GM21381 (cell line): ENCODE data around the gene TRIM23.

Experiments
- ATAC-seq: cut with Tn5 transposase; IDR thresholded peaks from one replicate; pipeline ENCODE4 v1.9.1; 2021; ENCODE audit warnings: mild to moderate bottlenecking, moderate library complexity; ENCODE audit not compliant: unreplicated experiment

Gene TRIM23

DNA sequence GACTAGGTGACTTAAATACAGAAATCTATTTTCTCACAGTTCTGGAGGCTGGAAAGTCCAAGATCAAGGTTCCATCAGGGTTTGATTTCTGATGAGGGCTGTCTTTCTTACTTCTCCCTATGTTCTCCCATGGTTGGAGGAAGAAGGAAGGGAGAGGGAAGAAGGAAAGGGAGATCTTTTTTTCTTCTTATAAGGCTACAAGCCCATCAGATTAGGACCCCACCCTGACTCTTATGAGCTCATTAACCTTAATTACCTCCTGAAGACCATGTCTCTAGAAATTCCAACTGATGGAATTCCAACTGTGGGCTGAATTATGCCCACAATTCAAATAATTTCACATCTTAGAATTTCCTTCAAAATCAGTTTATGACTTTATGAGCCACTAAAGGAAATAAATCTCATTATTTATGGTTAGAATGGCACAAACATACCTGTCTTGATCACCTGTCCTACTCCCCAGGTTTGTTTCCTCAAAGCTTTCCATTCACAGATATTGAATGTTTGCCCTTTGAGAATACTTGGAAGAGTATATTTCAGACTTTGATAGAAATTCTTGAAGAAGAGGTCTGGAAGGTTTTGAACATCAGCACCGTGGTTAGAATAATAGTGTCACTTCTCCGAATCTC lies 53.4 kb downstream of the TRIM23 start:
- ATAC-seq: no peak

- ATAC-seq: no peak
Measured at GRCh38 chr5:65566505-65566904, 57.6 kb downstream of the TRIM23 start.

GRCh38 chr5:65563777-65564176 lies 60.4 kb downstream of the TRIM23 start:
- no peak for ATAC-seq

GRCh38 chr5:65562731-65563701 lies 61.1 kb downstream of the TRIM23 start, which contains the start of the genes CENPK and PPWD1:
Gene CENPK, minus strand, starts transcription at chr5:65563168. Its CDS starts 8,261 bp downstream, at chr5:65554907.
Gene PPWD1, plus strand, starts transcription at chr5:65563296. Its CDS starts 15 bp downstream, at chr5:65563311.
- ATAC-seq: peak; percentile 99

GRCh38 chr5:65556718-65557117 lies 67.4 kb downstream of the TRIM23 start:
- ATAC-seq: no peak

DNA sequence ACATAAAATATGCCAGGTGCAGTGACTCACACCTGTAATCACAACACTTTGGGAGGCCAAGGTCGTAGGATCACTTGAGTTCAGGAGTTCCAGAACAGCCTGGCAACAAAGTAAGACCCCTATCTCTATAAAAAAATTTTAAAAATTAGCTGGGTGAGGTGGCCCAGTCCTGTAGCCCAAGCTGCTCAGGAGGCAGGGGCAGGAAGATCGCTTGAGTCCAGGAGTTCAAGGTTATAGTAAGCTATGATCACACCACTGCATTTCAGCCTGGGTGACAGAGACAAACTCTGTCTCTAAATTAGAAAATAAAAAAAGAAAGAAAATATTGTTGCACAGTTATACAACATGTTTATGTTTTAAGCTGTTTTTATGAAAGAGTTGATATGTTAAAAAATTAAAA lies 68.0 kb downstream of the TRIM23 start:
- no peak for ATAC-seq

DNA sequence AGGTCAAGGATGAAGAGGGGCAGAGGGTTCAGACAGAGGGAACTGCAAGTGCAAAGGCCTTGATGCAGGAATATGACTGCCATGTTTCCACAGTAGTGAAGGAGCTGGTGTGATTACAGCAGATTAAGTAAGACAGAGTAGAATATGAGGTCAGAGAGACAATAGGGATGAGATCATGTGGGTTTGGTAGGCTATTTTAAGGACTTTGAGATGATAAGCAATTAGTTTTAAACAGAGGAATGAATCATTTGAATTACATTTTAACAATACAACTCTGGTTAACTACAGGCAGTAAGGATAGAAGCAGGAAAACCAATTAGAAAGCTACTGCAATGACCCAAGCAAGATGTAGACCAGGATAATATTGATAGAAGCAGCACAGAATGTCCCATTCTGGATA lies 68.8 kb downstream of the TRIM23 start:
- no peak for ATAC-seq

DNA sequence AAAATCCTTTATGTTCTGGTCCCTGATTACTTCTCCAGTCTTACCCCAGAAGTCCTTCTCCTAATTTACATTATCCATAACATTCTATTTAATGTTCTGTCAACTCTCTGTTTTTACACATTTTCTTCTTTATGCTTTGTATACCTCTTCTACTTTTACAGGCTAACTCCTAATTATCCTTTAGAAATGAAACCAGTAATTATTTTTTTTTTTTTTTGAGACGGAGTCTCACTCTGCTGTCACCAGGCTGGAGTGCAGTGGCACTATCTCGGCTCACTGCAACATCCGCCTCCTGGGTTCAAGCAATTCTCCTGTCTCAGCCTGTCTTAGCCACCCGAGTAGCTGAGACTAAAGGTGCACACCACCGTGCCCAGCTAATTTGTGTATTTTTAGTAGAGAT lies 70.2 kb downstream of the TRIM23 start:
- no peak for ATAC-seq

GRCh38 chr5:65548281-65548680 lies 75.9 kb downstream of the TRIM23 start:
- no peak for ATAC-seq

- ATAC-seq: no peak
Measured at GRCh38 chr5:65546141-65546540, 78.0 kb downstream of the TRIM23 start.

DNA sequence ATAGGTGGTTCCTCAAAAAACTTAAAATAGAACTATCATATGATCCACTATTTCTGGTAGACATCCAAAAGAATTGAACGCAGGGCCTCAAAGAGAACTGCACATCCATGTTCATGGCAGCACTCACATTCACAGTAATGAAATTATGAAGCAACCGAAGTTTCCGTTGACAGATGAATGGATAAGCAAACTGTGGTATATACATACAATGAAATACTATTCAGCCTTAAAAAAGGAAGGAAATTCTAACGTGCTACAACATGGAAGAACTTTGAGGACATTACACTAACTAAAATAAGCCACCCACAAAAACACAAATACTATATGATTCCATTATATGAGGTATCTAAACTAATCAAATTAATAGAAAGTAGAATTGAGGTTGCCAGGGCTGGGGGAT lies 79.7 kb downstream of the TRIM23 start:
- no peak for ATAC-seq

DNA sequence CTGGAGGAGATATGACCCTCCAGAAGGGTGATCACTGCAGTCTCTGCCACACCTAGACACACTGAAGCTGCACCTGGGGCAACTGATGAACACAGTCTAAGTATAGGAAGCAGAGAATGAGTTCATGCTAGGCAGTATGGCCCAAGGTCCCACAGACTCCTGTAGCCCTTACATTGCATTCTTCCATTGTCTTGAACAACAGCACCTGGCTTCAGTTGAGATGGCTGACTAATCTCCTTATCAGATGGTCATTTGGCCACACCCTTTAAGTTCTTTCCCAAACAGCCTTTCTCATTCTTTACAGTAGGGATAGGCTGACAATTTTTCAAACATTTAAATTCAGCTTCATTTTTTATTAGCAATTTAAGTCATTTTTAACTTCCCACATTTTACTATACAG lies 84.3 kb downstream of the TRIM23 start:
- ATAC-seq: no peak
